NOMO-1 treated with DMSO at 0.1 percent for 48 hours (cell line): ENCODE results near the gene KCNK6.
"Not testable (repeated sequence)": the region's sequence is repeated elsewhere in the genome, so short reads cannot be mapped to it uniquely, and the experiment has no call there.

ENCODE experiments used
- DNase-seq: peaks from one replicate; lab custom pipeline; 2025; ENCODE audit not compliant: unreplicated experiment; lab: John Stamatoyannopoulos, UW

The KCNK6 gene

DNA sequence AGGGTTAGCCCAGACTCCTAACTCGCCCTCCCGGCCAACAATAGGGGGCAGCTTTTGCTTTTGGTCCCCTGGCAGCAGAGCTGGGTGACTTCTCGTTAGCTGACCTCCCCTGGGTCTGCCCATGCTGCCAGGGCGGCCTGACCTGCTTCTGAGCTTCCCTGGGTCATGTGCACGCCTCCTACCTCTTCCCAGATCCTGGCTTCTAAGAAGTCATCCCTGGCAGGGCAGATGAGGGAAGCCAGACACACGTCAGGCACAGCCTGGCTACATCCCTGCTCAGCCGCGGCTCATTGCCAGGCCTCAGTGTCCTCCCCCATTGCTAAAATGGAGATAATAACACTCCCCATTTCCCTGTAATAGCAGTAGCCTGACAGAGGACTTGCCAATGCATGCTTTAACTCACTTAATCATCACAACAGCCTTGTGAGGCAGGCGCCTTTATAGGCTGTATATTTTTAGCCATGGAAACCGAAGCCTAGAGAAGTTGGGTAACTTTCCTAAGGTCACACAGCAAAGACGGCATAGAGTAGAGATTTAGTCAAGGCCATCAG, 2.1 kb downstream of the KCNK6 start:
- DNase-seq, result no peak

- no peak for DNase-seq
These were observed 3.6 kb downstream of the KCNK6 start for GRCh38 chr19:38323291-38323690.

- DNase-seq, result no peak
These were observed 4.8 kb downstream of the KCNK6 start for GRCh38 chr19:38324431-38324830.

- DNase-seq, result no peak
These were observed 6.9 kb downstream of the KCNK6 start for GRCh38 chr19:38326591-38326990.

- DNase-seq, result no peak
These were observed 10.0 kb downstream of the KCNK6 start for GRCh38 chr19:38329651-38330050.

DNA sequence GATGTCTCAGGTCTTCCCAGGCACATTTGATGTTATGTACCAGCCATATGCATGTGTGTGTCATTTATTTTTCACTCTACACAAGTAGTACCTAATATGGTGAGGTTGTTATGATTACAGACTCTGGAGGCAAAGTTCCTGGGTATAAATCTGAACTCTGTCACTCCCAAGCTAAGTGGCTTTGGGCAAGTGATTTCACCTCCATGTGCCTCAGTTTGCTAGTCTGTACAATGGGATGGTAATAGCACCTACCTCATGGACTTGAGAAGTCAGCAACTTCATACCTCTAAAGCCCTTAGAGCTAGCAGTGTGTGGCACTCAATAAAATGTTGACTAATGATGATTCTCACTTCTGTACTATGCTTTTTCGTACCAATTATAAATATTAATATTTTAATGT, 12.1 kb downstream of the KCNK6 start:
- DNase-seq, result no peak

GRCh38 chr19:38333245-38333644, 13.6 kb downstream of the KCNK6 start:
- DNase-seq, result no peak

DNA sequence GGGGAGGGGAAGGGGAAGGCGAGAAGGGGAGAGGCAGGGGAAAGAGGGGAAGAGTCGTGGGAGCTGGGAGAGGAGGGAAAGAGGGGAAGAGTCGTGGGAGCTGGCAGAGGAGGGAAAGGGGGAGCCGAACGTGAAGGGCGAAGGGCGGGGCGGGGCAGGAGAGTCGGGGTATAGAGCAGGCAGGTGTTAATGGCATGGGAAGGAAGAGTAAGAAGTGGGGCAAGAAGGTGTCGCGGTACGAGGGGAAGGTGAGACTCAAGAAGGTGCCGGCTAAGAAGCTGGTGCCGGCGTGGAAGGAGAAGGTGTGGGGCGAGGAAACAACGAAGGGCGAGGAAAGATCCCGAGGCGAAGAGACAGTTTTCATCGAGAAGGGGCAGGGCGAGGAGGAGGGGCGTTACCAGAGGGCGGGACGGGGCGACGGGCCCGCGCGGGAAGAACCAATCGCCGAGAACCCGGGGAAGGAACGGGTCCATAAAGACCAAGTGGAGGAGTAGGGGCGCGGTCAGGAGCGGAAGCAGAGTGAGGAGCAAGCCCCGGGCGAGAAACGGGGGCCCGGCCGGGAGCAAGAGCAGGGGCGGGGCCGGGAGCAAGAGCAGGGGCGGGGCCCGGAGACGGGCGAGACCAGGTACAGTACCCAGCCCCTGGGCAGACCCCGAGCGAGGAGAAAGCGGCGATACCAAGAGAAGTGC, 16.4 kb downstream of the KCNK6 start:
- peak; percentile 98 for DNase-seq

DNA sequence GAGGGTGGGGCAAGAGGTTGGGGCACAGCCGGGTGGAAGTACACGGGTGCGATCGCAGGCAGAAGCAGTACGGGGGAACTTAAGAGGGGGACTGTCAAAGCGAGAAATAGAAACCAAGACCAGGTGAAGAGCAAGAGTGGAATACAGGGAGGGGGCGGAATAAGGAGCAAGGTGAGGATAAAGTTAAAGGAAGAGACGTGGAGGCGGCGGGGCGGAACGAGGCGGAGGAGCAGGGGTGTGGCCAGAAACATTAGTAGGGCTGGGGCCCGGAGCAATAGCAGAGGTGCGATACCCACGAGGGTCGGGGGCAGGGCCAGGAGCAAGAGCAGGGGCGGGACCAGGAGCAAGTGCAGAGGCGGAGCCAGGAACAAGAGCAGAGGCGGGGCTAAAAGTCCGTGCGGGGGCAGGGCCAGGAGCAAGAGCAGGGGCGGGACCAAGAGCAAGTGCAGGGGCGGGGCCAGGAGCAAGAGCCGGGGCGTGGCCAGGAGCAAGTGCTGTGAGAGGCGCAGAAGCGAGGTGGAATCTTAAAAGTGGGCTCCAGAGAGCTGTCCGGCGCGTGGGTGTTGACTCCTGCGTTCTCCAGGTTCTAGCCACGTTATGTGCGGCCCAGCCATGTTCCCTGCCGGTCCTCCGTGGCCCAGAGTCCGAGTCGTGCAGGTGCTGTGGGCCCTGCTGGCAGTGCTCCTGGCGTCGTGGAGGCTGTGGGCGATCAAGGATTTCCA, 17.2 kb downstream of the KCNK6 start:
- DNase-seq, result peak; percentile 97

DNA sequence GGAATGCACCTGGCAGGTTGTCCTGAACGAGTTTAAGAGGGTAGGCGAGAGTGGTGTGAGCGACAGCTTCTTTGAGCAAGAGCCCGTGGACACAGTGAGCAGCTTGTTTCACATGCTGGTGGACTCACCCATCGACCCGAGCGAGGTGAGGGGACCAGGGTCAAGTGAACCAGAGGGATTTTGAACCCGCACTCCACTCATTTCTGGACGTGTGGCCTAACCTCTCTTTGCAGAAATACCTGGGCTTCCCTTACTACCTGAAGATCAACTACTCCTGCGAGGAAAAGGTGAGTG, 17.7 kb downstream of the KCNK6 start:
- DNase-seq, result no peak

DNA sequence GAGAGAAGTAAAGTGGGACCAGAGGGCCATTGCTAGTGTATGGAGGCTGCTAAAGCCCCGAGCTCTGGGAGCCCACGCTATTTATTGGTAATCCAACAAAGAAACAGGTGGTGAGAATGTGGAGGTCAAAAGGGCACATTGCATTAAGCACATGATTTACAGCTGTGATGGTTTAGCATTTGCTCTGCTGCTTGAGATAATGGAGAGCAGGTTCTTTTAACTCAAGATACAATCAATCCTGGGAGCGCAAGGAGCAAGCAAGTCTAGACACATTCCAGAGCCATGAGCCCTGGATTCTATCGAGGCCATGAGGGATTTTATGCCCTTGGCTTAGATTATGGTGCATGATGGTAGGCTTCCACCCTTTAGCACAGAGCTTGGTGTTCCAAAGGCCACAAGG, 19.4 kb downstream of the KCNK6 start:
- DNase-seq, result not testable (repeated sequence)

DNA sequence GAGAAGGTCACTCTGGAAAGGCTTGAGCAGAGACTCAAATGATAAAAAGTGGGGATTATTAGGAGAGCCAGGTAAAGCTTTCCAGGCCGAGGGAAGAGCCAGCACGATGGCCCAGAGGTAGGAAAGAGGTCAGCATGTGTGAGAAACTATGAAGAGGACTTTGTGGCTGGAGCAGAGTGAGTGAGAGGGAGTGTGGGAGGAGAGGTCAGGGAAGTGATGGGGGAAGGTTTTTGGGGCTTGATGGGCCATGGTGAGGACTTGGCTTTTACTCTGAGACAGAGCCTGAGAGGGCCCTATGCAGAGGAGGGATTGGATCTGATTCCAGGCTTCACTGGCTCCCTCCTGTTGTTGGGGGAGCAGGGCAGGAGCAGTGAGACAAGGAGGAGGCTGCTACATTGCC, 21.3 kb downstream of the KCNK6 start:
- DNase-seq, result no peak

DNA sequence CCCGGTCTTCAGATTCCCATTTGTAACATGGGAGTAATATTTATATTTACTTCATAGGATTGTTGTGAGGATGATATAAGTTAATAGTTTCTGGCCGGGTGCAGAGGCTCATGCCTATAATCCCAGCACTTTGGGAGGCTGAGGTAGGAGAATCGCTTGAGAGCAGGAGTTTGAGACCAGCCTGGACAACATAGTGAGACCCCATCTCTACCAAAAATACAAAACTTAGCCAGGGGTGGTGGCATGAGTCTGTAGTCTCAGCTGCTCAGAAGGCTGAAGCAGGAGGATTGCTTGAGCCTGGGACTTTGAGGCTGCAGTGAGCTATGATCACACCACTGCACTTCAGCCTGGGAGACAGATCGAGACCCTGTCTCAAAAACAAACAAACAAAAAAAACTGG, 27.2 kb downstream of the KCNK6 start:
- DNase-seq, result no peak

- no peak for DNase-seq
These were observed 31.2 kb downstream of the KCNK6 start for GRCh38 chr19:38350883-38351282.

GRCh38 chr19:38351865-38352395, 32.3 kb downstream of the KCNK6 start:
- DNase-seq, result no peak

DNA sequence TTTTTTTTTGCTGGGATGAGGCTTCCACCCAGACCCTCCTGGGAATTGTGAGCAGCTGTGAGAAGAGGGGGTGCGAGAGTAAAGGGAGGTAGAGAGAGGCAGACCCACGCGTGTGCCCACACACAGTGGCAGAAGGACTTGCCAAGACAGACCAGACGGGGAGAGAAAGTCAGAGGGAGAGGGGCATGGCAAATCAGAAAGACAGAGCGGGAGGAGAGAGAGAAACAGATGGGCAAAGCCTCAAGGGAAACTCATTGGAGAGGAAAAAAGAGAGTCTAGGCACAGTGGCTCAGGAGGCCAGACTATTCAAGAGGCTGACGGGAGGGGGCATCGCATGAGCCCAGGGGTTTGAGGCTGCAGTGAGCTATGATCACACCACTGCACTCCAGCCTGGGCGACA, 33.0 kb downstream of the KCNK6 start:
- no peak for DNase-seq

- no peak for DNase-seq
These were observed 36.4 kb downstream of the KCNK6 start for GRCh38 chr19:38355728-38356725.

DNA sequence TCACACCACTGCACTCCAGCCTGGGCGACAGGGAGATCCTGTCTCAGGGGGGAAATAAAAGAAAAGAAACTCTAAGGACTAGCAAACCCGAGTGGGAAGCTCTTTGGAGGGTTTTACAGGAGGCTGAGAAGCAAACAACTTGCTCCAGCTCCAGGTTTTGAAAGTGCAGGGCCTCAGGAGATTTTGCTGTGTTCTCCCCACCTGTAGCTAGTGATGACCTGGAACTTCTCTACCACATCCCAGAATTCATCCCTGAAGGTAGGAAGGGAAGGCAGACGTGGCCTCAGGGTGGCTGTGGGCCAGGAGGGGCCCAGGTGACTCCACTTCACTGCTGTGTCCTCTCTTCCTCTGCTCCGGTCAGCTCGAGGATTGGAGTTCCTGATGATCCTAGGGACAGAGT, 38.4 kb downstream of the KCNK6 start:
- no peak for DNase-seq

GRCh38 chr19:38359242-38360021, 39.8 kb downstream of the KCNK6 start:
- DNase-seq, result no peak

DNA sequence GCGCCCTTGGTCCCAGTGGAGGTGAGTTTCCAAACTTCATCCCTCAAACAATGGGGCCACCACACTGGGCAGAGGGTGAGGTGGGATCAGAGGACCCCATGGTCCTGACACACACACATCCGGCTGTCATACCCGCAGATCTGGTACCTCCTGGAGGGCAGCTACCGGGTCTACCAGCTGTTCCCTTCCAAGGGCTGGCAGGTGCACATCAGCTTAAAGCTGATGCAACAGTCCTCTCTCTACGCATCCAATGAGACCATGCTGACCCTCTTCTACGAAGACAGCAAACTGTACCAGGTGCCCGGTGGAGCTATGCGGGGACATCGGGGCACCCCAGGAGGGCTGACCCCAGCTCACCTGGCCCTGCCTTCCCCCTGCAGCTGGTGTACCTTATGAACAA, 40.7 kb downstream of the KCNK6 start:
- DNase-seq, result no peak
